Measurements from ENCODE around the gene CDC26. TPM values are rescaled to one million over a fixed set of nuclear protein-coding genes. Genes with fewer than 3 reads are reported as not detected.
"Not testable (repeated sequence)": the region's sequence is repeated elsewhere in the genome, so short reads cannot be mapped to it uniquely, and the experiment has no call there.

Gene CDC26
- total RNA-seq, 1 experiment from 2014 or later = 74.6 TPM

DNA sequence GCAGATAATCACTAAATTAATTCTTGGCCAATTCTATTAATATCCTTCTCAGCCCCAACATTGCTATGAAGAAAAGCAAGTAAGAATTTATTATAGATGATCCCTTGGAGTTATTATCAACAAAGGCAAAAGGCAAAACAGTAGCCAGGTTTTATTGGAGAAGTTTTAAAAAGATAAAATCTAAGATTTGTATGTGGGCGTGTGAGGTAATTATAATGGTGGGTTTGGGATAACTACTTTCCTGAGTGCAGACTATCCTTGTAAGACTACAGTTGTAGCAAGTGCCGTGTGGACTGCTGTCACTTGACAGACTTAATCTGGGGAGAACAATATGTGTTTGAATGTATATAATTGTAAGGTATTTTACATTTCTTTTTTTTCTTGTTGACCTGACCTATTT, 30.8 kb downstream of the CDC26 start:
- no peak for DNase-seq (ENCODE audit: extremely low read depth, low read depth)

DNA sequence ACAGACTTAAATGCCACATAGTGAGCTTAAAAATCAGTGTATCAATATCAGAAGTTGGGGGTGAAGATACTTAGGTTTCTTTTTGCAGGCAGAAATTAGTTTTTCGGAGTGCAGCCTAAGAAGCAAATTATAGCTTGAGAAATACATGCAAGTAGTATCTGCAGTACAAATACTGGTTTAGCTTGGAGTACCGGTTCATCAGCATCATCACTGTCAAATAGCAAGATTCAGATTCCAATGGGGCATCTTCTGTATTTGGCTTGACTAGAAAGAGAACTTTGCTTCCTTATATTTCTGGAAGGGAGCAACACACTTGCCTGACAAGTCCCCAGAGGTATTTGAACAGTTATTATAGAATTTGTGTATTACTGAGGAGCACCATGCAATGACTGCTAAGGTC, 34.2 kb downstream of the CDC26 start:
- DNase-seq (ENCODE audit: extremely low read depth, low read depth) = no peak

DNA sequence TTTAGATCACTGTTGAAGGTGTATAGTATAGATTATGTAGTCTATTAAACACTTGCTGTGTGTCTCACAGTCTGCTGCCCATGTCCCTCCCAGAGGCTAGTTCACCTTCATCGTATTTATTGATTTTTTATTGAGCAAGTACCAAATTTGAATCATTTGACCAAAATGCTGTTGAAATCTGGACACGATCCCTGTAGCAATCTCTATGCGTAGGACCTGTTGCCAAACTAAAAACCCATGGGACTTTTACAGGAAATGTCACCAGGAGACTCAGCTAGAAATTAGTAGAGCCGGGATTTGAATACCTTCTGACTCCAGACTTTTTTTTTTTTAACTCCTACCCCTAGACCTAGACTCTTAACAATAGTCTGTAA, 36.5 kb downstream of the CDC26 start:
- DNase-seq (ENCODE audit: extremely low read depth, low read depth) = no peak

DNA sequence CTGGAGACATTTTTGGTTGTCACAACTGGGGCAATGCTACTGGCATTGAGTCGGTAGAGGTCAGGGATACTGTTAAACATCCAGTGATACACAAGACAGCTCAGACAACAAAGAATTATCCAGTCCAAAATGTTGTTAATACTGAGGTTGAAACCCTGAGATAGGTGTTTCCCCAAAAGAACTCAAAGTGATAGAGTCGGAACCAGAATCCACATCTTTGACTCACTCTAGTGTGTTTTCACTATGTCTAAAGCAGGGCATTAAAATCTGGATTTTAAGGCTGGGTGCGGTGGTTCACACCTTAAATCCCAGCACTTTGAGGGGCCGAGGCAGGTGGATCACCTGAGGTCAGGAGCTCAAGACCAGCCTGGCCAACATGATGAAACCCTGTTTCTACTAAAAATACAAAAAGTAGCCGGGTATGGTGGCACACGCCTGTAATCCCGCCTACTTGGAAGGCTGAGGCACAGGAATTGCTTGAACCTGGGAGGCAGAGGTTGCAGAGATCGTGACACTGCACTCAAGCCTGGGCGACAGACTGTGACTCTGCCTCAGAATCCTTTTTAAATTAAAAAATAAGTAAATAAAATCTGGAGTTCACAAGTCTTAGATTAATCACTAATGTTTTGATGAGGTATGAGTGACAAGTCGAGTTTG, 37.0 kb downstream of the CDC26 start:
- DNase-seq (ENCODE audit: extremely low read depth, low read depth) = no peak

DNA sequence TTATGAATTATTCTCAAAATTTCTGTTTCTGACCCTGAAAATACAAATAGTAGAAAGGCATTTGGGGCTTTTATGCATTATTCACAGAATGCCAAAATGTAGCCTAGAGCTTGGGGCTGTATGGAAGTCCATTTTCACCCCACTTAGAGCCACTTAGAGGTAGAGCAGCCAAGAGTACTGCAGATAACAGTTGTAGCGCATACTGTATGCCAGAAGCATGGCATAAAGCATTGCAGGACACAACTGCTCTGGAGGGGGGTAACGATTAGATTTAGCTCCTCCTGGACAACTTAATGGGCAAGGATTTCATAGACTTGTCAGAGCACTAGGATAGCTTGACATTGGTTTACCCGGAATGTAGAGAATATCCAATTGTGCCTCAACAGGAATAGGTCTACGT, 38.3 kb downstream of the CDC26 start:
- no peak for DNase-seq (ENCODE audit: extremely low read depth, low read depth)

DNA sequence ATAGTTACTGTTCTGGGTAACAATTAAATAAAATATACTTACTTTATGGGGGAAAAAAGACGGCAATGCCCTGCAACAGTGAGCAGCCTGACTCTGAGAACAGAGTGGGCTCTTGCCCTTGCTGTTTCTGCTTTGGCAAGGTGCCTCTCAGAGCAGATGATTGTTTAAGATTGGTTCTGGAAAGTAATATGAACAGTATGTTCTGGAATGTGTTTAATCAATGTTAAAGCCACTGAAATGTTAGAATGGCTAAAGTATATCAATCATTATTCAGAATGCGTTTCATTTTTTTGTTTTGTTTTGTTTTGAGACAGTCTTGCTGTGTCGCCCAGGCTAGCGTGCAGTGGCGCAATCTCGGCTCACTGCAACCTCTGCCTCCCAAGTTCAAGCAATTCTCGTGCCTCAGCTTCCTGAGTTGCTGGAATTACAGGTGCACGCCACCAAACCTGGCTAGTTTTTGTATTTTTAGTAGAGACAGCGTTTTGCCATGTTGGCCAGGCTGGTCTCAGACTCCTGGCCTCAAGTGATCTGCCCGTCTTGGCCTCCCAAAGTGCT, 39.6 kb downstream of the CDC26 start:
- DNase-seq (ENCODE audit: extremely low read depth, low read depth) = not testable (repeated sequence)

DNA sequence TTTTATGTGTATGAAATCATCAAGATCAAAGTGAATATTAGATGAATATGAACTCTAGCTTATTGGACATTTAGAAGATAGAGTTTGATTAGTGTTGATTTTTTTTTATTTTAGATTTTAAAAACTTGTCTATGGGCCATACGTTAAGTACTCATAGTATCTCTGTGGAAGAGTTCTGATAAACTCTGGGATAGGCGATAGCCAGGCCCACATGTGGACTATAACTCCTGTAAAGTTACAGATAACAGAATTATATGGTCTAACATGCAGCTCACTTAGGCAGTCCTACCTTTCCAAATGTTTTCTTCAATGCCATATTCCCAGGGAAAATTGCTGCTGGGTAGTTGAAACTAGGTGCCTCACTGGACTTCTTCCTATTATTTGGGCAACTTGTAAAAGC, 43.7 kb downstream of the CDC26 start:
- DNase-seq (ENCODE audit: extremely low read depth, low read depth) = no peak

DNA sequence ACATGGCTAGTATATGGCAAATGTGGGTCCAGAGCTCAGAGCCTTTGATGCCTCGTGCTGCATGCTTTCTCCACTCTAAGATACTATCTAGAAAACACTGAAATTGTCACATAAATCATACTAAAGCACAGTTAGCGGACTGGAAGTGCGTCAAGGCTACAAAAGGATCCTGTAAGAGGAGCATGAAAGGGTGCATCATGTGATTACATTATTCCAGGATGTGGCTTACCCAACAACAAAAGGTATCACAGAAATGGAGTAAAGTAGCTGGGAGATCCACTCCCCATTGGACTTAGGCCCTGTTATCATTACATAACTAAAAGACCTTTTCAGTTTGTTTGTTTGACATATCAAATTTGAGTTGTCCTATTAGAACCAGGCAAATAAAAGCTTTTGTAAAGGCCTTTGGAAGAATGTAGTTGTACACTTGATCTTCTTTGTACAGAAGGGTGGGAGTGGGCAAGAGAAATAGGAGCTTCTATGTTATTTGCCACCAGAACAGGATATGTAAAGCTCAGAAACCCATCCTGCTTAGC, 47.2 kb downstream of the CDC26 start:
- DNase-seq (ENCODE audit: extremely low read depth, low read depth) = no peak

DNA sequence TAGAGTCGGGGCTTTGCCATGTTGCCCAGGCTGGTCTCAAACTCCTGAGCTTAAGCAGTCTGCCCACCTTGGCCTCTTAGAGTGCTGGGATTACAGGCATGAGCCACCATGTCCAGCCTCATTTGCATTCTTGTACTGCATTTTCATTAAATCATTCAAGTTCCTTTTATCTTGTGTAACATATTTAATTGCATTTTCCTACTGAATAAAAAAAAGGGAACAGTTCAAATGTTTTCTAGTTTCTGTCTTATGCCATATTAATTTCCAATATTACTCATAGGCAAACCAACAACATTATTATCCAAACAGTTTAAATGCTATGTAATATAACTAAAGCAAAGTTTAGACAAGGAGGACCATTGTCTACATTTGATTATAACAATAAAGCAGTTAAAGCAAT, 47.9 kb downstream of the CDC26 start:
- DNase-seq (ENCODE audit: extremely low read depth, low read depth) = no peak

DNA sequence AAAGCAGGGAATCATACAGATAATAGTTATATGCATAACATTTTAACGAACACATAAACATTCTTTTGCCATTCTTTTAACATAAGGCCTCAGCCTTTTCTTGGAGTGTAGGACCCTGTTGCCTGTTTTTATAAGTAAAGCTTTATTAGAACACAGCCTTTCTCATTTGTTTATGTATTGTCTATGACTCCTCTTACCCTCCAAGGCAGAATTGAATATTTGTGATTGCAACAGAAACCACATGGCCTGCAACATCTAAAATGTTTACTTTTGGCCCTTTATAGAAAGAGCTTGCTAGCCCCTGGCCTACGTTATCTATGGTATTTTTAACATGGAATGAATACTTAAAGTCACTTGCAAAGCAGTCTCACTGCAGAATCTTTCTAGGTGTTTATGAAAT, 51.4 kb downstream of the CDC26 start:
- no peak for DNase-seq (ENCODE audit: extremely low read depth, low read depth)

DNA sequence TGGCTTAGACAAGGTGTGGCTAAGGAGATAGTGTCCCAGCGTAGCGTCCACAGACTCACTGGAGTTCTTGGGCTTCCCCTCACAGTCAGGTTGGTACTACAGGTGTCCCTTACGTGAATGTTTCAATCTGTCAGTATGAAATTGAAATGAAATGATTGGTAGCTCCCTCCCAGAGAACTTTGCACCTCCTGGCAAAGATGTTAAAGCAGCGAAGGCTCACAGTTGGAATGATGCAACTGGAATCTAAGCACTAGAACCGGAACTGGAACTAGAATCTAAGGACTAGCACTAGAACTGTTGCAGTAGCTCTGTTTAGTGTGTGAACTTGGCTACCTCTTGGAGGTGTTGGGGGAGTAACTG, 52.9 kb downstream of the CDC26 start:
- DNase-seq (ENCODE audit: extremely low read depth, low read depth) = peak; percentile 35

DNA sequence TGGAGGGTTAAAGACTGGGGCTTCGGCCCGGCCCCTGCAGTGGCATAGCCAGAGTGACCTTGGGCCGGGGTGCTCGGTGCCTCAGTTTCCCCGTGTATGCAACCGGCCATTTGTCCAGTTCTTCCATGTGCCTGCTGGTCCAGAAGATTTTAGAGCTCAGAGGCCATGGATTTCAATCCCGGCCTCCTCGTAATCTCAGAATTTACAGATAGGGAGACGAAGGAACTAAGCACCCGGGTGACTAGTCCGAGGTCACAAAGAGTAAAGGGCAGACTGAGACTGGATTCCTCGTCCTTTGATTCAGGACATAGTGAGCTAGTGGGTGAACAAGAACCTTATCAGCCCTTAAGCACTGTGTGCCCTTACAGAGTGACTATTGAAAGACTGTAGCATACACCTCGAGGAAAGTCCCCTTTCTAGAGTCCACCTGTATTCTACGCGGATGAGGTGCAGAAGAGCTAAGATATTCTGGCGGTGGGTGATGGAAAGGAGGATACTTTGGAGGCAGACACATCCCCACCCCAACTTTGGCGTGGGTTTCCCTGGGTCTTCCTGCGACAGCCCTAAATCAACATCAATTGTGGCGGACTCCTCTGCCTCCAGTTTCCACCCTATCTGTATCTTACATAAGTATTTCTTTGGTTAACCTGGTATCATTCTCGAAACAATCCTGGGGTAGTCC, 53.4 kb downstream of the CDC26 start:
- DNase-seq (ENCODE audit: extremely low read depth, low read depth) = no peak

DNA sequence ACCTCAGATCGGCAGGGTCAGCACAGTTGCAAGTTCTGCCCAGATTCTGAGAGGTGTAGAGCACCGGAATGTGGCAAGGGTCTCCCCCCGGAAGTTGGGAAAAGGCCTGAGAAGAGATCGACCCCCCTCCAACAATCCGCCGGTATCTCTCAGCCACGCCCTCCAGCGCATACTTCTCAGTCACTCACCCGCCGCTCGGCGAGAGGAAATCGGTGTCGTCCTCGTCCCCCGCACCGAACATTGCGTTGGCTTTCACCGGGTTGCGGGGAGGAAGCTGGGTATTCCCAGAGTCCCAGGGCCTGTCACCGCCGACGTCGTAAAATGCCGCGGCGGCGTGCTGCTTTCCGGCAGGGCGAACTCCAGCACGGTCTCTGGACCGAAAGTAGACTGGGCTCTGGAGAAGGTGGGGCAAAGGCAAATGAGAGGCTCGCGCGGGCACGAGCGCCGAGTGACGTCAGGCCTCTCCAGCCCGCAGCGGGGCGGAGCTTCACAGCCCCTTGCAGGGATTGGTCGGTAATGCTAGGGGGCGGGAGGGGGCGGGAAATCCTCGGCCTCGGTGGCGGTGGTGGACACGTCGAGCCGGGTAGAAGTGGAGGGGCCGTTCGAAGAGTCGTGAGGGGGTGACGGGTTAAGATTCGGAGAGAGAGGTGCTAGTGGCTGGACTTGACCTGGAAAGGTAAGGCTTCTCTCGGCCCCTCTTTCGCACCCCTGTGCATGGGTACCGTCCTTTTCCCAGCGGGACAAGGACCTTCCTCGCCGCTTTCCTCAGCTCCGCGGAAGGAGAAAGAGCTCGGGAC, 54.2 kb downstream of the CDC26 start, which contains the start of the genes FKBP15 and SLC31A1:
TSS of gene FKBP15 (minus strand) at position 275 of the 797 bp plus-strand sequence. CDS start at position 241, 34 bp downstream.
TSS of gene SLC31A1 (plus strand) at position 542 of the 797 bp plus-strand sequence. CDS start 34,605 bp downstream, outside the sequence.
- peak; percentile 98 for DNase-seq (ENCODE audit: extremely low read depth, low read depth)

DNA sequence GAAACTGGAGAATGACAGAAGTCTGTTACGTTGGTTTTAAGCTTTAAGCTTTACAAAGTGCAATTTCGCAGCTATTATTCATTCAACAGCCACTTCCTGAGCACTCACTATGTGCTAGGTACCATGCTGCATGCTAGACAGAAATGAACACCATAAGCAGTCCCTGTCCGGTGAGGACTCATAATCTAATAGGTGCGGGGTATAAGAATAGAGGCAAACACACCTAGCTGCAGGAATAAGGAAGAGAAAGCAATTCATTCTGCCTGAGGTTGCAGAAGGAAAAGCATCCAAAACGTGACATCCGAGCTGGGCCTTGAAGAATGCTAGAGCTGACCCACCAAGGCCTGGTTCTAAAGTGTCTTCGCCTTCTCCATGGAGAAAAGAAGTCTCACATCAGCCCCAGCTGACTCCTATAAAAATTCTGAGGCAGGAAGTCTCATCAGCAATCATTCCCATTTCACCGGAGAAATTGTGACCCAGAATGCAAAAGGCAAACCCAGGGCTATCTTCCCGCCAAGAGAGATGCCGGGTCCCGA, 54.8 kb downstream of the CDC26 start:
- DNase-seq (ENCODE audit: extremely low read depth, low read depth) = no peak

DNA sequence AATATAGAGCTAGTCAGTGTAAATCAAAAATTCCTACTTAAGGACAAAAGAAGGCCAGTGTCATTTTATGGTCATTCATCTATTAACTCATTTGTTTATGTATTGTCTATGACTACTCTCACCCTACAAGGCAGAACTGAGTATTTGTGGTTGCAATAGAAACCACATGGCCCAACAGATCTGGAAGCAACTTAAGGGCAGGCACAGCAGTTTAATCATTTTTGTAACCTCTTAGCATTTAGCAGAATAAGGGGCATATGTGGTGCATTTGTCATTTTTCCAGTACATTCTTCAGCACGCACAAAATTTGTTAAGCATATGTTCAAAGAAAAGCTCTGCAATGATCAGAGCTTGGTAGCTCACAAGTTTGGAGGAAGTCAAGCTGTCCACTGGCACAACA, 55.4 kb downstream of the CDC26 start:
- no peak for DNase-seq (ENCODE audit: extremely low read depth, low read depth)

DNA sequence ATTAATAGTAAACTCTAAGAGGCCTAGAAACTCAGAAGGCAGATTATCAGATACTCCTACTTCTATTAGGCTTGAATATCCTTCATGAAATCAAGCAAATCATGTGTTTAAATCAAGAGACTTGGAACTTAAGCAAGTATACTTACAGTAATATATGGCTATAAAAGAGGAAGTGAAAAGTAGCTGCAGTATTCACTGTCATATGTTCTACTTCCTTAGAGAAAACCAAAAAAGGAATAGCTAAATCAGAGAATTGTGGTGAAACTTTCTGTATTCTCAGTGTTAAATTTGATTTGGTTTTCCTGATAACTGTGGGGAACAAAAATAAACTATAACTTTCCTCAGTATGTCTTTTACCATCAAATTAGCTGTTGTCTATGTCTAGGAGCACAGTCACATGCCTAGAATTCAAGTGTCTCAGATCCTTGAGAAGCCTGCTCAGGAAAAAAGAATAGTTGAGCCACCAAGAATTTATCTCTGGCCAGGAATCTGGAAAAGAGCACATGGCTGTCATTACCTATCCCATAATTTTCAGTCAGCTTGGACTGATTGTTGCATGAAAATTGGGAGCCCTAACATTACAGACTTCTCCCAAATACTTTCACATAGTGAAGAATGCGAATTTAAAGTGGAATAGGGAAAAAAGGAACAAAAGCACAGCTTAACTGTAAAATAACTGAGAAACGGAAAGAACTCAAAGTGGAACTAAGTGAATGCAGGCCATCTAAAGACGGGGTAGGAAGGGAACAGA, 56.0 kb downstream of the CDC26 start:
- no peak for DNase-seq (ENCODE audit: extremely low read depth, low read depth)
